Measurements from ENCODE around the gene ZHX3. TPM values are rescaled to one million over a fixed set of nuclear protein-coding genes. Genes with fewer than 3 reads are reported as not detected.

The ZHX3 gene
- total RNA-seq, 1 experiment from 2014 or later = 24.6 TPM

DNA sequence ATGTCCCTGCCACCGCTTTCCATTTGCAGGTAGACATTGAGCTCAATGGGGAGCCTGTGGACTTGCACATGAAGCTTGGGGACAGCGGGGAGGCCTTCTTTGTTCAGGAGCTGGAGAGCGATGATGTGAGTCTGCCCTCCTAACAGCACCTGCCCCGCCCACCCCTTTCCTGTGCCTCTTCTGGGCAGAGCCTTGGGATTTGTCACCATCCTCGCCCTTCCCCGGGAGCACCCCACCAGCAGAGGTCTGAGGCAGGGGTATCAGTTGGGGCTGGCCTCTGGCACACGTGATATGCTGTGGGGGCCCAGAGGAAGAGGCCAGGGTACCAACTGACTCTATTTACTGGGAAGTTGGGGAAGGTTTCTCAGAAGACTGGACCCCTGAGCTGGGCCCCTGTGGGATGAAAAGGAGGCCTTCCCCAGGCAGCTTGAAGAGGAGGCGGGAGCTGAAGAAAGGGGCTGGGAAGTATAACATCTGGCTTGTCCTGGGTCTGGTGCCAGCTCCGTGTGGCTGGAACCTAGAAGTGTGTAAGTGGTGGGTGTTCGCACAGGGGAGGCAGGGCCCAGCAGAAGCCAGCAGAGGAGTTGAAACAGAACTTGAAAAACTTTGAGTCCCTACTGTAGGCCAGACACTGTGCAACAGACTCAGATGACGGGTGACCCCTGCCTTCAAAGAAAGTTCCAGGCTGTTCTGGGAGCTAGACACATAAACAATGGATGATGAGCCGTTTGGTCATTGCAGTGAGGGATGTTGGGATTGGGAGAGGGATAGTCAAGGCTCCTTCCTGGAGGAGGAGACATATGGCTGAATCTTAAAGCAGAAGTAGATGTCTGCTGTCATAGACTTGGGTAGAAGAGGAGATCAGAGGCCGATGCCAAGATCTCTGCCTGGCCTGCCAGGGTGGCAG, 30.2 kb upstream of the ZHX3 start:
- POLR2A ChIA-PET = no interaction called here

DNA sequence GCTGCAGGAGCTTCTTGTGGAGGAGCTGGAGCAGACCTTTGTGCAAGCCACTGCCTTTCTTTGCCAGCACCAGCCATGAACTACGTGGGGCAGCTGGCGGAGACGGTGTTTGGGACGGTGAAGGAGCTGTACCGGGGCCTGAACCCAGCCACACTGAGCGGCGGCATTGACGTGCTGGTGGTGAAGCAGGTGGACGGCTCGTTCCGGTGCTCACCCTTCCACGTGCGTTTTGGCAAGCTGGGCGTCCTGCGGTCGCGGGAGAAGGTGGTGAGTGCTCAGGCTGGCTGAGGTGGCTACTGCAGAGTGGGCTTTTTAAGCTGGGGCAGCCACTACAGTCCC, 28.2 kb upstream of the ZHX3 start:
- H3K36me3 ChIP-seq (ENCODE audit: control insufficient read depth, insufficient read depth, low read length) = peaks cover 4% of the 10 kb centered on the region; the same call in 1 of the 2 replicates
- no peaks in the 10 kb centered on the region for H3K27me3 ChIP-seq (replicated peaks; ENCODE audit: control insufficient read depth, insufficient read depth, low read length)
- no peaks in the 10 kb centered on the region for H3K9me3 Mint-ChIP-seq (ENCODE audit: unreplicated experiment)
- H3K9me3 ChIP-seq = no peaks in the 10 kb centered on the region
- CTCF ChIA-PET = interaction anchor here (1.5 to 2.4 kb wide), 2 partner anchors 65 to 173 kb away, joined by 6 to 13 read pairs; no protein-coding TSS in a partner anchor
- H3K4me1 Mint-ChIP-seq (ENCODE audit: low read depth, unreplicated experiment) = peaks cover 15% of the 10 kb centered on the region
- no peaks in the 10 kb centered on the region for H3K27me3 Mint-ChIP-seq (ENCODE audit: insufficient read depth, unreplicated experiment)
- TF ChIP-seq, protein P1, sequence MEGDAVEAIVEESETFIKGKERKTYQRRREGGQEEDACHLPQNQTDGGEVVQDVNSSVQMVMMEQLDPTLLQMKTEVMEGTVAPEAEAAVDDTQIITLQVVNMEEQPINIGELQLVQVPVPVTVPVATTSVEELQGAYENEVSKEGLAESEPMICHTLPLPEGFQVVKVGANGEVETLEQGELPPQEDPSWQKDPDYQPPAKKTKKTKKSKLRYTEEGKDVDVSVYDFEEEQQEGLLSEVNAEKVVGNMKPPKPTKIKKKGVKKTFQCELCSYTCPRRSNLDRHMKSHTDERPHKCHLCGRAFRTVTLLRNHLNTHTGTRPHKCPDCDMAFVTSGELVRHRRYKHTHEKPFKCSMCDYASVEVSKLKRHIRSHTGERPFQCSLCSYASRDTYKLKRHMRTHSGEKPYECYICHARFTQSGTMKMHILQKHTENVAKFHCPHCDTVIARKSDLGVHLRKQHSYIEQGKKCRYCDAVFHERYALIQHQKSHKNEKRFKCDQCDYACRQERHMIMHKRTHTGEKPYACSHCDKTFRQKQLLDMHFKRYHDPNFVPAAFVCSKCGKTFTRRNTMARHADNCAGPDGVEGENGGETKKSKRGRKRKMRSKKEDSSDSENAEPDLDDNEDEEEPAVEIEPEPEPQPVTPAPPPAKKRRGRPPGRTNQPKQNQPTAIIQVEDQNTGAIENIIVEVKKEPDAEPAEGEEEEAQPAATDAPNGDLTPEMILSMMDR (IDR thresholded peaks at IDR 0.05; ENCODE audit: insufficient read depth in 1 of 2, low read depth in 1 of 2, low read length in 1 of 2, severe bottlenecking in 1 of 2, unreplicated experiment in 1 of 2) = no peak
- POLR2A ChIA-PET = no interaction called here
- H3K4me3 ChIP-seq (ENCODE audit: low read depth, low read length) = no peak overlapping the region
- peaks cover 25% of the 10 kb centered on the region for H3K4me1 ChIP-seq
- H3K27ac Mint-ChIP-seq (ENCODE audit: unreplicated experiment) = no peak overlapping the region
- BruUV-seq (replicated peaks) = no TSS peak
- intact Hi-C loops (cut with micrococcal nuclease; ENCODE audit: unreplicated experiment) = no loop called here
- DNase-seq = no peak
- no peak overlapping the region for H3K4me3 Mint-ChIP-seq (ENCODE audit: unreplicated experiment)
- H3K36me3 Mint-ChIP-seq (ENCODE audit: insufficient read depth, unreplicated experiment) = peaks cover 6% of the 10 kb centered on the region

More for the DNA sequence above, 30.2 kb upstream of the ZHX3 start:
- TF ChIP-seq, protein P1 (IDR thresholded peaks at IDR 0.05; ENCODE audit: insufficient read depth in 1 of 2, low read depth in 1 of 2, low read length in 1 of 2, severe bottlenecking in 1 of 2, unreplicated experiment in 1 of 2) = no peak
- Mint-ChIP-seq H3K27me3 (ENCODE audit: insufficient read depth, unreplicated experiment) (no peaks in the 10 kb centered on the region), H3K9me3 (ENCODE audit: unreplicated experiment) (no peaks in the 10 kb centered on the region), H3K36me3 (ENCODE audit: insufficient read depth, unreplicated experiment) (peaks cover 6% of the 10 kb centered on the region), H3K4me1 (ENCODE audit: low read depth, unreplicated experiment) (peaks cover 7% of the 10 kb centered on the region), H3K27ac (ENCODE audit: unreplicated experiment) (no peak overlapping the region), H3K4me3 (ENCODE audit: unreplicated experiment) (no peak overlapping the region)
- Histone ChIP-seq H3K4me3 (ENCODE audit: low read depth, low read length) (no peak overlapping the region), H3K9me3 (no peaks in the 10 kb centered on the region), H3K36me3 (ENCODE audit: control insufficient read depth, insufficient read depth, low read length) (peaks cover 5% of the 10 kb centered on the region; the same call in 1 of the 2 replicates), H3K4me1 (peaks cover 7% of the 10 kb centered on the region), H3K27me3 (replicated peaks; ENCODE audit: control insufficient read depth, insufficient read depth, low read length) (no peaks in the 10 kb centered on the region)
- DNase-seq = no peak
- CTCF ChIA-PET = no interaction called here
- BruUV-seq (replicated peaks) = no TSS peak
- intact Hi-C loops (cut with micrococcal nuclease; ENCODE audit: unreplicated experiment) = no loop called here

DNA sequence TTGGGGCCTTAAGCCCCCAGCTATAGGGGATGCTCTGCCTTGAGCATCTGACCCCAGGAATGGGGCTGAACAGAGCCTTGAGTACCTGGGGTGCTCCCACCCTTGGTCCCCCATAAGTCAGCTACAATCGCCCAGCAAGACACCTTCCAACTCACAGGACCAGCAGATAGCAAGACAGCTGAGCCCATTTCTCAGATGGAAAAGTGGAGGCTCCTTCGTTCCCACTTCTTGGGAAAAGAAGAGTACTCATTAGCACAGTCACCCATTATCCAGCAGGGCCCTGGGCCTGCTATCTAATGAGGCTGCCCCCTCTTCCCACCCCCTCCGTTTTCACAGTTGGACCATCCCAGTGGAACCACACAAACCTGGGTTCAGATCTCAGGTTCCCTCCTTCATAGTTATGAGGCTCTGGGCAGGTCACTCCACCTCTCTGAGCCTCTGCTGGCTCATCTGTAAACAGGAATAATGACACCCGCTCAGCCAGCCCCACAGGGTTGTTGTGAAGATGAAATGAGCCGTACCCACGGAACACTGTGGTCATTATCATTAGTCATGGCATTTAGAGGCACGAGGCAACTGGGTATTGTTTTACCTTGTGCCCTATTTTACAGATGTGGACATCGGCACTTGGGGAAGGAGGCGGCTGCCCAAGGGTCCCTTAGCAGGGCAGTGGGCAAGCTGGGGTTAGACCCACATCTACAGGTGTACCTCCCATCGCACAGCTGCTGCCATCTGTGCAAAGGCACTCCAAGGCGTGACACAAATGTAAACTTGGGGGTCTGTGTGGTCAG, 27.6 kb upstream of the ZHX3 start:
- intact Hi-C loops (cut with micrococcal nuclease; ENCODE audit: unreplicated experiment) = loop anchor here (5.0 kb wide), 2 partner anchors 132 to 227 kb away; no protein-coding TSS in a partner anchor
- no peak overlapping the region for H3K27ac Mint-ChIP-seq (ENCODE audit: unreplicated experiment)
- TF ChIP-seq, protein P1 (IDR thresholded peaks at IDR 0.05; ENCODE audit: insufficient read depth in 1 of 2, low read depth in 1 of 2, low read length in 1 of 2, severe bottlenecking in 1 of 2, unreplicated experiment in 1 of 2) = no peak
- Histone ChIP-seq H3K27me3 (replicated peaks; ENCODE audit: control insufficient read depth, insufficient read depth, low read length) (no peaks in the 10 kb centered on the region), H3K4me3 (ENCODE audit: low read depth, low read length) (no peak overlapping the region), H3K4me1 (peaks cover 25% of the 10 kb centered on the region), H3K9me3 (no peaks in the 10 kb centered on the region), H3K36me3 (ENCODE audit: control insufficient read depth, insufficient read depth, low read length) (peaks cover 1% of the 10 kb centered on the region; the same call in 1 of the 2 replicates)
- H3K27me3 Mint-ChIP-seq (ENCODE audit: insufficient read depth, unreplicated experiment) = no peaks in the 10 kb centered on the region
- H3K36me3 Mint-ChIP-seq (ENCODE audit: insufficient read depth, unreplicated experiment) = peaks cover 6% of the 10 kb centered on the region
- peaks cover 15% of the 10 kb centered on the region for H3K4me1 Mint-ChIP-seq (ENCODE audit: low read depth, unreplicated experiment)
- POLR2A ChIA-PET = no interaction called here
- DNase-seq = no peak
- BruUV-seq (replicated peaks) = no TSS peak
- no peaks in the 10 kb centered on the region for H3K9me3 Mint-ChIP-seq (ENCODE audit: unreplicated experiment)
- no peak overlapping the region for H3K4me3 Mint-ChIP-seq (ENCODE audit: unreplicated experiment)
- CTCF ChIA-PET = interaction anchor here (1.5 to 2.4 kb wide), 2 partner anchors 66 to 172 kb away, joined by 6 to 13 read pairs; no protein-coding TSS in a partner anchor
